OCI-LY1 (cell line): ENCODE measurements around the gene TRIM10.

ENCODE experiments used
- H2AFZ ChIP-seq: fragments of 200-600 bp; sonication (generic), shearing (Covaris generic); 2 replicates; pipeline ENCODE4 v1.6.0; 2014; ENCODE audit warnings: antibody characterized with exemption, mild to moderate bottlenecking, low read length
- H3F3A ChIP-seq: fragments of 200-600 bp; sonication (generic), shearing (Covaris generic); 2 replicates; pipeline ENCODE4 v1.6.0; 2014; ENCODE audit warnings: mild to moderate bottlenecking, antibody characterized with exemption, low read length, moderate library complexity; ENCODE audit not compliant: insufficient read depth
- H3K27ac ChIP-seq: fragments of 200-600 bp; sonication (generic); 2 replicates; pipeline ENCODE4 v1.5.1; 2014; ENCODE audit warnings: low read length, mixed run types, mild to moderate bottlenecking, low read depth; ENCODE audit not compliant: poor library complexity, severe bottlenecking
- H3K27me3 ChIP-seq: fragments of 200-600 bp; sonication (generic); 2 replicates; pipeline ENCODE4 v1.6.0; 2014; ENCODE audit warnings: antibody characterized with exemption, mild to moderate bottlenecking, low read length, moderate library complexity; ENCODE audit not compliant: insufficient read depth
- H3K36me3 ChIP-seq: fragments of 200-600 bp; sonication (generic); 2 replicates; pipeline ENCODE4 v1.6.1; 2014; ENCODE audit warnings: mild to moderate bottlenecking, antibody characterized with exemption, low read length, moderate library complexity, mixed read lengths; ENCODE audit not compliant: insufficient read depth
- H3K4me1 ChIP-seq: fragments of 200-600 bp; sonication (generic); 2 replicates; pipeline ENCODE4 v1.5.1; 2014; ENCODE audit warnings: mild to moderate bottlenecking, low read length, moderate library complexity; ENCODE audit not compliant: insufficient read depth, severe bottlenecking
- H3K4me2 ChIP-seq: fragments of 200-600 bp; sonication (generic), shearing (Covaris generic); 2 replicates; pipeline ENCODE4 v1.6.1; 2014; ENCODE audit warnings: low read length
- H3K4me3 ChIP-seq: fragments of 200-600 bp; sonication (generic); 2 replicates; pipeline ENCODE4 v1.5.1; 2014; ENCODE audit warnings: low read length, low read depth, mild to moderate bottlenecking, mixed read lengths; ENCODE audit not compliant: poor library complexity, severe bottlenecking
- H3K79me2 ChIP-seq: fragments of 200-600 bp; shearing (Covaris generic); 2 replicates; pipeline ENCODE4 v1.6.1; 2016; ENCODE audit warnings: mixed run types, low read length, mixed read lengths; ENCODE audit not compliant: insufficient read depth
- H3K9ac ChIP-seq: fragments of 200-600 bp; sonication (generic), shearing (Covaris generic); 2 replicates; pipeline ENCODE4 v1.6.1; 2014; ENCODE audit warnings: mild to moderate bottlenecking, low read length, mixed read lengths
- H3K9me2 ChIP-seq: fragments of 200-600 bp; sonication (generic), shearing (Covaris generic); 2 replicates; pipeline ENCODE4 v1.6.1; 2014; ENCODE audit warnings: low read depth, mild to moderate bottlenecking, low read length, mixed read lengths
- H3K9me3 ChIP-seq: fragments of 200-600 bp; shearing (Covaris generic); 2 replicates; pipeline ENCODE4 v1.6.1; 2014; ENCODE audit warnings: low read length, mixed read lengths
- H4K20me1 ChIP-seq: fragments of 200-600 bp; sonication (generic), shearing (Covaris generic); 2 replicates; pipeline ENCODE4 v1.6.0; 2016; ENCODE audit warnings: mild to moderate bottlenecking, low read length; ENCODE audit not compliant: insufficient read depth
- CTCF ChIP-seq: fragments of 200-600 bp; sonication (generic), shearing (Covaris generic); IDR thresholded peaks from 2 replicates; pipeline ENCODE4 v1.5.1; 2017; ENCODE audit warnings: mild to moderate bottlenecking, antibody characterized with exemption, low read length, moderate library complexity, mixed read lengths
- EZH2 ChIP-seq: fragments of 200-600 bp; sonication (generic), shearing (Covaris generic); IDR thresholded peaks from 2 replicates; pipeline ENCODE4 v1.8.0; 2017; ENCODE audit warnings: borderline replicate concordance, mixed run types, mild to moderate bottlenecking, antibody characterized with exemption, low read length, moderate library complexity, mixed read lengths

Gene TRIM10

DNA sequence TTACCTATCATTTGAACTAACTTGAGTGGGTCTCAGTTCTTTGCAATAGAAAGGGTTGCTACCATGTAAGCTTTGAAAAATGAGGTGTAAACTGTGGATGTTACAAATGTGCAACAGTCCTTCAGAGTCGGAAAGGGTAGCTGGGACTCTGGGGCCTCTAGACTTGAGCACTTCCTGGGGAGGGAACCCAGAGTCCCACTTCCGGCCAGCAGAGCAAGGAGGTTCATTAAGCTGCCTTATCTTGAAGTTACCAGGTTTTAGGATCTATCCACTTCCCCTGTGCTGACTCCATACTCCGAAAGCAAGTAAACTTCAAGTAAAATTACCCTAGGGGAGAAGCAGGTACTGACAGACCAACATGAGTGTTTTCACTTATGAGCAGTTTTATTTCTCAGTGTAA is 9.4 kb downstream of the TRIM10 start:
- no peaks in the 10 kb centered on the region for H3K9me2 ChIP-seq
- no peaks in the 10 kb centered on the region for H3K36me3 ChIP-seq

GRCh38 chr6:30150671-30151395 is 10.2 kb downstream of the TRIM10 start:
- Histone ChIP-seq H4K20me1 (no peaks in the 10 kb centered on the region), H3K9me3 (no peaks in the 10 kb centered on the region), H3K4me1 (no peaks in the 10 kb centered on the region), H3K79me2 (no peaks in the 10 kb centered on the region), H3K4me3 (no peak overlapping the region), H3K4me2 (no peak overlapping the region), H3K27ac (no peak overlapping the region), H2AFZ (no peak overlapping the region), H3K9me2 (no peaks in the 10 kb centered on the region), H3K27me3 (no peaks in the 10 kb centered on the region; the same call in none of the 2 replicates), H3K36me3 (no peaks in the 10 kb centered on the region), H3F3A (no peaks in the 10 kb centered on the region), H3K9ac (no peak overlapping the region)
- TF ChIP-seq CTCF: no peak
- TF ChIP-seq EZH2: no peak

More for the DNA sequence above, 9.4 kb downstream of the TRIM10 start:
- no peaks in the 10 kb centered on the region for H3K9me3 ChIP-seq
- H3K79me2 ChIP-seq: no peaks in the 10 kb centered on the region
- no peak overlapping the region for H3K9ac ChIP-seq
- no peaks in the 10 kb centered on the region for H3F3A ChIP-seq
- TF ChIP-seq EZH2 (no peak), CTCF (no peak)
- no peak overlapping the region for H2AFZ ChIP-seq
- H4K20me1 ChIP-seq: no peaks in the 10 kb centered on the region
- no peak overlapping the region for H3K27ac ChIP-seq
- H3K4me2 ChIP-seq: no peak overlapping the region
- no peak overlapping the region for H3K4me3 ChIP-seq
- peaks cover 4% of the 10 kb centered on the region for H3K27me3 ChIP-seq
- H3K4me1 ChIP-seq: no peaks in the 10 kb centered on the region

GRCh38 chr6:30149858-30150550 is 11.0 kb downstream of the TRIM10 start:
- no peaks in the 10 kb centered on the region for H3K36me3 ChIP-seq
- no peaks in the 10 kb centered on the region for H3K9me2 ChIP-seq
- H3K9ac ChIP-seq: no peak overlapping the region
- no peaks in the 10 kb centered on the region for H3F3A ChIP-seq
- TF ChIP-seq CTCF (no peak), EZH2 (no peak)
- H3K27me3 ChIP-seq: no peaks in the 10 kb centered on the region; the same call in 1 of the 2 replicates
- no peaks in the 10 kb centered on the region for H3K9me3 ChIP-seq
- no peaks in the 10 kb centered on the region for H3K4me1 ChIP-seq
- H4K20me1 ChIP-seq: no peaks in the 10 kb centered on the region
- no peak overlapping the region for H3K27ac ChIP-seq
- no peak overlapping the region for H3K4me3 ChIP-seq
- H3K79me2 ChIP-seq: no peaks in the 10 kb centered on the region
- H3K4me2 ChIP-seq: no peak overlapping the region
- H2AFZ ChIP-seq: no peak overlapping the region
